GM12892 (cell line): ENCODE measurements around the gene MMP27.

ENCODE experiments used
- POLR2A ChIP-seq: IDR thresholded peaks from 2 replicates; pipeline ENCODE4 v1.6.1; 2011; ENCODE audit warnings: low read depth, low read length, control low read depth
- POLR2AphosphoS5 ChIP-seq: IDR thresholded peaks from 2 replicates; pipeline ENCODE4 v1.6.1; 2011; ENCODE audit warnings: low read depth, low read length, control low read depth
- TAF1 ChIP-seq: IDR thresholded peaks from 2 replicates; pipeline ENCODE4 v1.6.1; 2011; ENCODE audit warnings: low read depth, mild to moderate bottlenecking, control low read depth, low read length, borderline replicate concordance

DNA sequence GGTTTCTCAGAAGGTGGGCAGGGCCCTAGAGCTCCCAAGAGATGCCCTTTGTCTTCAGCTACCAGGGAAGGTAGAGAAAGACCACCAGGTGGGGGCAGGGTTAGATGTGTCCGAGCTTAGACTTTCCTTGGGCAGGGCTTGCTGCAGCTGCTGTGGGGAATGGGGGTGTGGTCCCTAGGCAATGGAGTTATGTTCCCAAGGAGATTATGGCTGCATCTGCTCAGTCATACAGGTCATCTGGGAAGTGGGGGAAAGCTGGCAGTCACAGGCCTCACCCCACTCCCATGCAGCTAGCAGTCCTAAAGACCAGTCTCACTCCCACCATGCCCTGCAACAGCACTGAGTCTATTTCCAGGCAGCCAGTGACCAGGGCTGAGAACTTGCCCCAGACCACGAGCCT, 29.5 kb downstream of the MMP27 start:
- TF ChIP-seq POLR2AphosphoS5: no peak
- no peak for TF ChIP-seq TAF1
- TF ChIP-seq POLR2A: no peak
